GM12891 (cell line): Measurements from ENCODE around the gene TLE2.

Experiments used
- DNase-seq: peaks from one replicate; pipeline ENCODE4 v3.0.0; 2011; ENCODE audit warnings: low spot score; ENCODE audit not compliant: insufficient read length
- FAIRE-seq: peaks from 2 replicates; lab custom pipeline; 2011; peaks lifted over from hg19 to GRCh38; lab: Jason Lieb, UNC
- PAX5 ChIP-seq: IDR thresholded peaks from 2 replicates; pipeline ENCODE4 v1.6.1; 2011; ENCODE audit warnings: low read length, moderate library complexity, mild to moderate bottlenecking; ENCODE audit not compliant: insufficient read depth, severe bottlenecking
- POLR2A ChIP-seq: IDR thresholded peaks from 2 replicates; pipeline ENCODE4 v1.6.1; 2011; ENCODE audit warnings: low read depth, low read length, control low read depth
- POLR2AphosphoS5 ChIP-seq: IDR thresholded peaks from 2 replicates; pipeline ENCODE4 v1.6.1; 2011; ENCODE audit warnings: low read depth, low read length, control low read depth
- POU2F2 ChIP-seq: IDR thresholded peaks from 2 replicates; pipeline ENCODE4 v1.6.1; 2011; ENCODE audit warnings: low read depth, mild to moderate bottlenecking, control low read depth, low read length, moderate library complexity
- SPI1 ChIP-seq: IDR thresholded peaks from 2 replicates; pipeline ENCODE4 v1.6.1; 2011; ENCODE audit warnings: low read depth, low read length, control low read depth
- TAF1 ChIP-seq: IDR thresholded peaks from 2 replicates; pipeline ENCODE4 v1.6.1; 2011; ENCODE audit warnings: low read depth, low read length, control low read depth

TLE2 gene

GRCh38 chr19:2983351-2984214, 45.5 kb downstream of the TLE2 start:
- DNase-seq (no peak), FAIRE-seq (peak; percentile 28)
- peak; percentile 55; the same call in 1 of the 2 replicates for TF ChIP-seq SPI1
- TF ChIP-seq POLR2AphosphoS5 = no peak

GRCh38 chr19:2982983-2983350, 46.1 kb downstream of the TLE2 start:
- no peak for FAIRE-seq
- TF ChIP-seq POLR2AphosphoS5 = no peak
- no peak for TF ChIP-seq SPI1
- no peak for TF ChIP-seq TAF1
- no peak for TF ChIP-seq PAX5
- no peak for TF ChIP-seq POLR2A
- TF ChIP-seq POU2F2 = no peak
- no peak for DNase-seq

- DNase-seq (no peak), FAIRE-seq (no peak)
- TF ChIP-seq POU2F2 (no peak), PAX5 (no peak), POLR2A (no peak), POLR2AphosphoS5 (no peak), TAF1 (no peak)
These were observed 46.5 kb downstream of the TLE2 start for GRCh38 chr19:2982561-2982960.

GRCh38 chr19:2981898-2982297, 47.2 kb downstream of the TLE2 start:
- TF ChIP-seq TAF1 (no peak), PAX5 (no peak), POLR2AphosphoS5 (no peak), POU2F2 (no peak), SPI1 (no peak), POLR2A (no peak)
- FAIRE-seq (no peak), DNase-seq (no peak)

GRCh38 chr19:2978772-2979171, 50.3 kb downstream of the TLE2 start:
- DNase-seq (no peak), FAIRE-seq (no peak)
- no peak for TF ChIP-seq TAF1
- no peak for TF ChIP-seq POU2F2
- TF ChIP-seq SPI1 = no peak
- TF ChIP-seq PAX5 = no peak
- TF ChIP-seq POLR2AphosphoS5 = no peak
- TF ChIP-seq POLR2A = no peak

GRCh38 chr19:2978166-2978767, 50.8 kb downstream of the TLE2 start:
- no peak for FAIRE-seq
- TF ChIP-seq TAF1 = no peak
- no peak for TF ChIP-seq POU2F2
- TF ChIP-seq SPI1 = no peak
- no peak for TF ChIP-seq POLR2A
- TF ChIP-seq POLR2AphosphoS5 = no peak
- no peak for TF ChIP-seq PAX5
- DNase-seq = no peak

- FAIRE-seq (no peak), DNase-seq (no peak)
- TF ChIP-seq PAX5 = no peak
- TF ChIP-seq POLR2A = no peak
- no peak for TF ChIP-seq POLR2AphosphoS5
- TF ChIP-seq POU2F2 = no peak
- TF ChIP-seq SPI1 = no peak
- no peak for TF ChIP-seq TAF1
These were observed 51.3 kb downstream of the TLE2 start for GRCh38 chr19:2977746-2978138.

GRCh38 chr19:2977001-2977745, 51.9 kb downstream of the TLE2 start, which contains the start of gene TLE6:
TLE6 (plus strand) TSS chr19:2977564; CDS start chr19:2978234, 670 bp downstream.
- DNase-seq = peak; percentile 98
- TF ChIP-seq PAX5 (no peak), SPI1 (no peak), POLR2AphosphoS5 (0 out of 2 replicates have a peak, but pooled peaks have one; percentile 33), TAF1 (no peak), POLR2A (0 out of 2 replicates have a peak, but pooled peaks have one; percentile 24), POU2F2 (no peak)
- peak; percentile 99 for FAIRE-seq

GRCh38 chr19:2976609-2977000, 52.5 kb downstream of the TLE2 start:
- DNase-seq (no peak), FAIRE-seq (no peak)
- no peak for TF ChIP-seq POU2F2
- TF ChIP-seq PAX5 = no peak
- no peak for TF ChIP-seq SPI1
